Kasumi-1 (cell line): ENCODE measurements around the gene GPHB5.
"Not testable (repeated sequence)": the region's sequence is repeated elsewhere in the genome, so short reads cannot be mapped to it uniquely, and the experiment has no call there.

ENCODE experiments used
- DNase-seq, 2 experiments: peaks; one replicate each; lab custom pipeline; 2025; lab: John Stamatoyannopoulos, UW

GPHB5 gene

GRCh38 chr14:63295231-63295685 lies 23.5 kb downstream of the GPHB5 start:
- DNase-seq: no peak

GRCh38 chr14:63292805-63293204 lies 25.9 kb downstream of the GPHB5 start:
- no peak for DNase-seq

- DNase-seq: no peak
Measured at GRCh38 chr14:63290741-63291430, 27.8 kb downstream of the GPHB5 start.

GRCh38 chr14:63288853-63289252 lies 29.9 kb downstream of the GPHB5 start:
- no peak for DNase-seq

GRCh38 chr14:63287666-63288483 lies 30.9 kb downstream of the GPHB5 start:
- no peak for DNase-seq

- no peak for DNase-seq
Measured at GRCh38 chr14:63286071-63286470, 32.7 kb downstream of the GPHB5 start.

GRCh38 chr14:63283884-63284248 lies 34.9 kb downstream of the GPHB5 start:
- no peak for DNase-seq

GRCh38 chr14:63282997-63283883 lies 35.5 kb downstream of the GPHB5 start:
- no peak for DNase-seq

GRCh38 chr14:63279933-63280332 lies 38.8 kb downstream of the GPHB5 start:
- not testable (repeated sequence) for DNase-seq

GRCh38 chr14:63277591-63278183 lies 41.0 kb downstream of the GPHB5 start:
- DNase-seq: no peak

- DNase-seq: peak; percentile 55 to 68
Measured at GRCh38 chr14:63276492-63277342, 42.0 kb downstream of the GPHB5 start.

- DNase-seq: no peak
Measured at GRCh38 chr14:63276016-63276415, 42.7 kb downstream of the GPHB5 start.

- no peak for DNase-seq
Measured at GRCh38 chr14:63275611-63276010, 43.1 kb downstream of the GPHB5 start.

GRCh38 chr14:63273717-63274655 lies 44.7 kb downstream of the GPHB5 start:
- DNase-seq: no peak

GRCh38 chr14:63273129-63273528 lies 45.6 kb downstream of the GPHB5 start:
- DNase-seq: no peak

- no peak for DNase-seq
Measured at GRCh38 chr14:63269561-63270225, 49.0 kb downstream of the GPHB5 start.

GRCh38 chr14:63268771-63269170 lies 50.0 kb downstream of the GPHB5 start:
- DNase-seq: no peak

GRCh38 chr14:63267171-63267570 lies 51.6 kb downstream of the GPHB5 start:
- DNase-seq: no peak

- no peak for DNase-seq
Measured at GRCh38 chr14:63266106-63266505, 52.6 kb downstream of the GPHB5 start.
